T47D (cell line): ENCODE results near the gene KRTAP4-6.
A peak's percentile ranks its signal among the peaks of the same experiment; 100 is the strongest.
"Not testable (repeated sequence)": the region's sequence is repeated elsewhere in the genome, so short reads cannot be mapped to it uniquely, and the experiment has no call there.

ENCODE experiments used
- DNase-seq, 2 experiments: peaks; one replicate each; pipeline versions ENCODE4 v3.0.0 to v3.0.0-alpha.2; 2011 to 2012; ENCODE audit warnings: low read depth in 1 of 2, low spot score in 1 of 2
- JUND ChIP-seq: IDR thresholded peaks from 2 replicates; pipeline ENCODE4 v1.6.1; 2012; ENCODE audit warnings: low read depth
- in situ Hi-C: cut with HindIII; loops from 2 replicates; pipeline ENCODE4 v1.10.0; 2016; ENCODE audit warnings: low sequenced_read_pairs, low pct_unique_long_range_greater_than_20kb

Gene KRTAP4-6

GRCh38 chr17:41163828-41164227, 23.5 kb upstream of the KRTAP4-6 start:
- in situ Hi-C loops: no loop called here
- no peak for TF ChIP-seq JUND
- DNase-seq: no peak

- in situ Hi-C loops: no loop called here
- DNase-seq: peak in 1 of 2 experiments; percentile 7
- no peak for TF ChIP-seq JUND
Measured at GRCh38 chr17:41160648-41161047, 20.3 kb upstream of the KRTAP4-6 start, which contains the start of gene KRTAP4-4. Gene KRTAP4-4, minus strand, starts transcription at chr17:41160748. Its CDS starts 57 bp downstream, at chr17:41160691.

GRCh38 chr17:41160190-41160589, 19.8 kb upstream of the KRTAP4-6 start:
- DNase-seq, in situ Hi-C loops: not testable (repeated sequence)

GRCh38 chr17:41153856-41154255, 13.5 kb upstream of the KRTAP4-6 start:
- TF ChIP-seq JUND: no peak
- DNase-seq: no peak
- in situ Hi-C loops: no loop called here

GRCh38 chr17:41151525-41151924, 11.2 kb upstream of the KRTAP4-6 start:
- no peak for TF ChIP-seq JUND
- in situ Hi-C loops: no loop called here

GRCh38 chr17:41150026-41150425, 9.7 kb upstream of the KRTAP4-6 start:
- TF ChIP-seq JUND: no peak
- in situ Hi-C loops: no loop called here

More at GRCh38 chr17:41151525-41151924, 11.2 kb upstream of the KRTAP4-6 start:
- DNase-seq: no peak

GRCh38 chr17:41149652-41149985, 9.3 kb upstream of the KRTAP4-6 start, which contains the start of gene KRTAP4-5:
Gene KRTAP4-5, minus strand, starts transcription at chr17:41149825. Its CDS starts 58 bp downstream, at chr17:41149767.
- TF ChIP-seq JUND: no peak
- in situ Hi-C loops: no loop called here
- no peak for DNase-seq

More at GRCh38 chr17:41150026-41150425, 9.7 kb upstream of the KRTAP4-6 start:
- DNase-seq: no peak

- DNase-seq, in situ Hi-C loops: not testable (repeated sequence)
Measured at GRCh38 chr17:41148971-41149651, 8.8 kb upstream of the KRTAP4-6 start.

GRCh38 chr17:41147531-41148204, 7.3 kb upstream of the KRTAP4-6 start:
- no peak for DNase-seq
- no peak for TF ChIP-seq JUND
- in situ Hi-C loops: no loop called here

GRCh38 chr17:41145261-41145660, 4.9 kb upstream of the KRTAP4-6 start:
- in situ Hi-C loops: no loop called here
- TF ChIP-seq JUND: no peak
- DNase-seq: no peak

- in situ Hi-C loops: no loop called here
- no peak for TF ChIP-seq JUND
- DNase-seq: no peak
Measured at GRCh38 chr17:41144846-41145245, 4.5 kb upstream of the KRTAP4-6 start.

- DNase-seq: no peak
- in situ Hi-C loops: no loop called here
- TF ChIP-seq JUND: no peak
Measured at GRCh38 chr17:41141361-41141760, 1.0 kb upstream of the KRTAP4-6 start.

GRCh38 chr17:41139865-41140264, 479 bp downstream of the KRTAP4-6 start:
- in situ Hi-C loops, DNase-seq: not testable (repeated sequence)
